IPS-20b (cell line): ENCODE data around the gene KRTAP1-1.
"Not testable (repeated sequence)": the region's sequence is repeated elsewhere in the genome, so short reads cannot be mapped to it uniquely, and the experiment has no call there.

Experiments used
- H3K27ac ChIP-seq: one replicate; pipeline ENCODE4 v1.5.1; 2013; ENCODE audit warnings: low read length
- H3K27me3 ChIP-seq: 2 replicates; pipeline ENCODE4 v1.6.1; 2013; ENCODE audit warnings: mild to moderate bottlenecking, low read length, inconsistent platforms; ENCODE audit not compliant: insufficient read depth
- H3K36me3 ChIP-seq: 2 replicates; pipeline ENCODE4 v1.6.1; 2013; ENCODE audit warnings: low read depth, mild to moderate bottlenecking, inconsistent platforms, low read length, moderate library complexity; ENCODE audit not compliant: insufficient read depth
- H3K4me1 ChIP-seq: 2 replicates; pipeline ENCODE4 v1.6.1; 2013; ENCODE audit warnings: mild to moderate bottlenecking, control low read depth, inconsistent platforms, low read length, moderate library complexity; ENCODE audit not compliant: insufficient read depth
- H3K4me3 ChIP-seq: 2 replicates; pipeline ENCODE4 v1.5.1; 2013; ENCODE audit warnings: mild to moderate bottlenecking, low read length, inconsistent platforms
- H3K9ac ChIP-seq: 2 replicates; pipeline ENCODE4 v1.6.1; 2013; ENCODE audit warnings: low read depth, mild to moderate bottlenecking, inconsistent platforms, low read length, moderate library complexity
- H3K9me3 ChIP-seq: 2 replicates; pipeline ENCODE4 v1.6.1; 2013; ENCODE audit warnings: mild to moderate bottlenecking, low read depth, low read length, inconsistent platforms; ENCODE audit not compliant: insufficient read depth

KRTAP1-1 gene

GRCh38 chr17:41054025-41054424 is 12.8 kb upstream of the KRTAP1-1 start:
- no peaks in the 10 kb centered on the region for H3K36me3 ChIP-seq
- H3K9ac ChIP-seq: no peak overlapping the region
- no peak overlapping the region for H3K27ac ChIP-seq
- no peaks in the 10 kb centered on the region for H3K27me3 ChIP-seq
- H3K9me3 ChIP-seq: no peaks in the 10 kb centered on the region
- no peak overlapping the region for H3K4me3 ChIP-seq
- no peaks in the 10 kb centered on the region for H3K4me1 ChIP-seq

GRCh38 chr17:41052566-41052965 is 11.3 kb upstream of the KRTAP1-1 start:
- H3K4me1 ChIP-seq: no peaks in the 10 kb centered on the region; the same call in 1 of the 2 replicates
- H3K4me3 ChIP-seq: no peak overlapping the region
- no peak overlapping the region for H3K9ac ChIP-seq
- no peaks in the 10 kb centered on the region for H3K27me3 ChIP-seq
- H3K27ac ChIP-seq: no peak overlapping the region
- H3K36me3 ChIP-seq: no peaks in the 10 kb centered on the region
- no peaks in the 10 kb centered on the region for H3K9me3 ChIP-seq

GRCh38 chr17:41049110-41049509 is 7.9 kb upstream of the KRTAP1-1 start:
- Histone ChIP-seq H3K4me1 (no peaks in the 10 kb centered on the region; the same call in 1 of the 2 replicates), H3K36me3 (no peaks in the 10 kb centered on the region), H3K4me3 (no peak overlapping the region), H3K27me3 (no peaks in the 10 kb centered on the region), H3K27ac (no peak overlapping the region), H3K9ac (no peak overlapping the region), H3K9me3 (no peaks in the 10 kb centered on the region)

- Histone ChIP-seq H3K4me3 (no peak overlapping the region), H3K27ac (no peak overlapping the region), H3K4me1 (no peaks in the 10 kb centered on the region; the same call in 1 of the 2 replicates), H3K9me3 (no peaks in the 10 kb centered on the region), H3K36me3 (no peaks in the 10 kb centered on the region), H3K27me3 (no peaks in the 10 kb centered on the region), H3K9ac (no peak overlapping the region)
These were observed 7.2 kb upstream of the KRTAP1-1 start for GRCh38 chr17:41048441-41048840.

GRCh38 chr17:41046735-41047465 is 5.7 kb upstream of the KRTAP1-1 start, which contains the start of gene KRTAP2-1:
Gene KRTAP2-1, minus strand, starts transcription at chr17:41047316. Its CDS starts 49 bp downstream, at chr17:41047267.
- not testable (repeated sequence) for H3K4me1 ChIP-seq, H3K9me3 ChIP-seq, H3K27me3 ChIP-seq, H3K27ac ChIP-seq, H3K36me3 ChIP-seq, H3K9ac ChIP-seq, H3K4me3 ChIP-seq

GRCh38 chr17:41042953-41043352 is 1.7 kb upstream of the KRTAP1-1 start:
- H3K9ac ChIP-seq: no peak overlapping the region
- no peak overlapping the region for H3K4me3 ChIP-seq
- H3K4me1 ChIP-seq: peaks cover 7% of the 10 kb centered on the region; the same call in 1 of the 2 replicates
- H3K9me3 ChIP-seq: no peaks in the 10 kb centered on the region
- no peaks in the 10 kb centered on the region for H3K36me3 ChIP-seq
- no peak overlapping the region for H3K27ac ChIP-seq
- no peaks in the 10 kb centered on the region for H3K27me3 ChIP-seq

GRCh38 chr17:41037853-41038350 is 3.3 kb downstream of the KRTAP1-1 start:
- Histone ChIP-seq H3K27me3 (no peaks in the 10 kb centered on the region), H3K9ac (no peak overlapping the region), H3K9me3 (no peaks in the 10 kb centered on the region), H3K27ac (no peak overlapping the region), H3K36me3 (no peaks in the 10 kb centered on the region), H3K4me1 (peaks cover 13% of the 10 kb centered on the region; the same call in 1 of the 2 replicates), H3K4me3 (no peak overlapping the region)

- not testable (repeated sequence) for H3K9me3 ChIP-seq, H3K4me3 ChIP-seq, H3K27ac ChIP-seq, H3K9ac ChIP-seq, H3K36me3 ChIP-seq, H3K27me3 ChIP-seq
- peaks cover 13% of the 10 kb centered on the region; the same call in 1 of the 2 replicates for H3K4me1 ChIP-seq
These were observed 6.8 kb downstream of the KRTAP1-1 start, which contains the start of gene KRTAP1-3 for GRCh38 chr17:41034346-41034935. Gene KRTAP1-3, minus strand, starts transcription at chr17:41034874. Its CDS starts 53 bp downstream, at chr17:41034821.

- no peak within 1 kb of the TSS for H3K9ac ChIP-seq
- H3K4me3 ChIP-seq: no peak within 1 kb of the TSS
- no peaks in the 10 kb centered on the region for H3K9me3 ChIP-seq
- no peak within 1 kb of the TSS for H3K27ac ChIP-seq
- no peaks in the 10 kb centered on the region for H3K27me3 ChIP-seq
- H3K4me1 ChIP-seq: no peaks in the 10 kb centered on the region
- H3K36me3 ChIP-seq: no peaks in the 10 kb centered on the region
These were observed 11.5 kb downstream of the KRTAP1-1 start, which contains the start of gene KRTAP1-4 for GRCh38 chr17:41029633-41030245. Gene KRTAP1-4, minus strand, starts transcription at chr17:41030195. Its CDS starts 117 bp downstream, at chr17:41030078.

- Histone ChIP-seq H3K27ac (no peak within 1 kb of the TSS), H3K36me3 (no peaks in the 10 kb centered on the region), H3K27me3 (no peaks in the 10 kb centered on the region), H3K9ac (no peak within 1 kb of the TSS), H3K4me1 (no peaks in the 10 kb centered on the region), H3K9me3 (no peaks in the 10 kb centered on the region), H3K4me3 (no peak within 1 kb of the TSS)
These were observed 14.4 kb downstream of the KRTAP1-1 start, which contains the start of gene KRTAP1-5 for GRCh38 chr17:41026715-41027471. Gene KRTAP1-5, minus strand, starts transcription at chr17:41027208. Its CDS starts 53 bp downstream, at chr17:41027155.

GRCh38 chr17:41024697-41025096 is 16.6 kb downstream of the KRTAP1-1 start:
- H3K9ac ChIP-seq: no peak overlapping the region
- H3K36me3 ChIP-seq: no peaks in the 10 kb centered on the region
- H3K27me3 ChIP-seq: no peaks in the 10 kb centered on the region
- no peaks in the 10 kb centered on the region for H3K4me1 ChIP-seq
- no peaks in the 10 kb centered on the region for H3K9me3 ChIP-seq
- no peak overlapping the region for H3K4me3 ChIP-seq
- H3K27ac ChIP-seq: no peak overlapping the region
